A673 (cell line): ENCODE measurements around the gene OR2T2. TPM values are rescaled to one million over a fixed set of nuclear protein-coding genes. Genes with fewer than 3 reads are reported as not detected.
"Not testable (repeated sequence)": the region's sequence is repeated elsewhere in the genome, so short reads cannot be mapped to it uniquely, and the experiment has no call there.

Experiments used
- BruUV-seq: library from RNA; stranded (reverse); fragments of 400-500 nt; replicated peaks from 2 replicates; lab custom pipeline; 2021; lab: Mats Ljungman, UMichigan
- CTCF ChIA-PET: fragments of 300-600 bp; sonication (Branson Sonifier 250); formaldehyde crosslinking; loops from one replicate; lab custom pipeline; 2022; ENCODE audit warnings: antibody characterized with exemption; lab: Charles Lee
- POLR2A ChIA-PET: fragments of 300-600 bp; sonication (Branson Sonifier 250); formaldehyde crosslinking; loops from one replicate; lab custom pipeline; 2022; ENCODE audit warnings: antibody characterized with exemption; ENCODE audit not compliant: low non-redundant PET; lab: Charles Lee
- DNase-seq: peaks from one replicate; pipeline ENCODE4 v3.0.0-alpha.2; 2015; ENCODE audit warnings: low spot score
- H3K27ac ChIP-seq: fragments of 200-600 bp; sonication (generic); 2 replicates; pipeline ENCODE4 v1.5.1; 2016; ENCODE audit warnings: mixed run types, low read depth, mild to moderate bottlenecking, mixed read lengths, antibody characterized with exemption, low read length; ENCODE audit not compliant: poor library complexity, severe bottlenecking
- H3K27me3 ChIP-seq: fragments of 200-600 bp; sonication (generic); replicated peaks from 2 replicates; pipeline ENCODE4 v1.6.1; 2017; ENCODE audit warnings: mixed run types, low read depth, mild to moderate bottlenecking, mixed read lengths, antibody characterized with exemption, low read length; ENCODE audit not compliant: insufficient read depth, poor library complexity
- H3K36me3 ChIP-seq: fragments of 200-600 bp; sonication (generic); 2 replicates; pipeline ENCODE4 v1.6.1; 2016; ENCODE audit warnings: mixed run types, mild to moderate bottlenecking, mixed read lengths, antibody characterized with exemption, low read length; ENCODE audit not compliant: insufficient read depth, poor library complexity, severe bottlenecking
- H3K4me1 ChIP-seq: fragments of 200-600 bp; sonication (generic); 2 replicates; pipeline ENCODE4 v1.6.1; 2017; ENCODE audit warnings: mixed run types, mild to moderate bottlenecking, mixed read lengths, antibody characterized with exemption, low read length; ENCODE audit not compliant: insufficient read depth, poor library complexity, severe bottlenecking
- H3K4me3 ChIP-seq: fragments of 200-600 bp; sonication (generic); 2 replicates; pipeline ENCODE4 v1.5.1; 2016; ENCODE audit warnings: low read depth, mixed run types, mild to moderate bottlenecking, mixed read lengths, low read length; ENCODE audit not compliant: poor library complexity, severe bottlenecking
- H3K9me3 ChIP-seq: fragments of 200-600 bp; sonication (generic); 2 replicates; pipeline ENCODE4 v1.6.1; 2016; ENCODE audit warnings: mixed run types, low read depth, mild to moderate bottlenecking, mixed read lengths, antibody characterized with exemption, low read length; ENCODE audit not compliant: poor library complexity, severe bottlenecking
- intact Hi-C: fragments of 100-400 bp; cut with micrococcal nuclease; formaldehyde crosslinking; loops from one replicate; pipeline ENCODE4 v1.10.0; 2022; ENCODE audit not compliant: unreplicated experiment
- total RNA-seq: library from RNA; stranded (reverse); gene quantifications from 2 replicates; pipeline ENCODE4 v1.2.3, GENCODE V29; 2021

Gene OR2T2
- total RNA-seq, 1 experiment from 2014 or later = not detected

DNA sequence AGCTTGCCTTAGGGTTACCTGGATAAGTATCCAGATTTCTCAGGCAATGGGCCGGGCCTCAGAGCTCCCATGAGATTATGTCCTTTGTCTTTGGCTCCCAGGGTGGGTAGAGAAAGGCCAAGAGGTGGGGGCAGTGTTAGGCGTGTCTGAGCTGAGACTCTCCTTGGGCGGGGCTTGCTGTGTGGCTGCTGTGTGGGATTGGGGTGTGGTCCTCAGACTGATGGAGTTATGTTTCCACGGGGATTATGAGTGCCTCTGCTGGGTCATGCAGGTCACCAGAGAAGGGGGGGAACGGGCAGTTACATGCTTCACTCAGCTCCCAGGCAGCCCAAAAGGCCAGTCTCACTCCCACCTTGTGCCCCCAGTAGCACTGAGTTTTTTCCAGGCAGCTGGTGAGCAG is 51.2 kb downstream of the OR2T2 start:
- H3K27ac ChIP-seq, DNase-seq, H3K4me3 ChIP-seq, H3K9me3 ChIP-seq, POLR2A ChIA-PET, BruUV-seq, intact Hi-C loops, CTCF ChIA-PET, H3K4me1 ChIP-seq, H3K36me3 ChIP-seq, H3K27me3 ChIP-seq: not testable (repeated sequence)

DNA sequence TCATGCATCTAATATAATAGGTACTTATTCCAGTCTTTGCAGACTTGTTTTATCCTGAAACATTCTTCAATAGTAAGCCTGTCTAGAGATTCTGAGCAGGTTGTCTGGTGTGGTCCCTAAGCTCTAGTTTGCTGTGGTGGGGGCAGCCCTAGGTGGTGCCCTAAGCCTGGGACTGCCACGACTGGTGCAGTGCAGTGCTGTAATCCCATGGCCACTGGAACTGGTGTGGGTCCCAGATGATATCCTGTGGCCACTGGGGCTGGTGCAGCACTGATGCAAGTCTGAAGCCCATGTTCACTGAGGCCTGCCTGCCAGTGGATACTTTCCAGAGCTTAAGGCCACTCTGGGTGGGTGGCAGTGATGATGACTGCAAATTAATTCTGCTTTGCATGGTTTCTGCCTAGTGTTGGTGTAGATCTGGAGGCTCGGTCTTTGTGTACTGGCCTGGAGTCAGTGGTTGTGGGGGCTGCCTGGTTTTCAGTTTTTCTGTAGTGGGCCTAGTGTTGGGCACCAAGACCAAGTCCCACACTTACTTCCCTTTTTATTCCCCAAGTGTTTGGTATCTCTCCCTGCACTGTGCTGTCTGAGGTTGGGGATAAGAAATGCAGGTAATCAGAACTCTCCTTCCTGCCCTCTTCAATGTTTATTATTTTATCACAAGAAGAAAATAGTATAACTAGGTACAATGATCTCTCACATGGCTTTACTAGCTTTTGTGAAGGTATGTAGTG is 55.0 kb downstream of the OR2T2 start:
- CTCF ChIA-PET, DNase-seq, H3K27me3 ChIP-seq, H3K4me3 ChIP-seq, BruUV-seq, intact Hi-C loops, POLR2A ChIA-PET, H3K36me3 ChIP-seq, H3K9me3 ChIP-seq, H3K4me1 ChIP-seq, H3K27ac ChIP-seq: not testable (repeated sequence)

Other genes starting within 250 kb of the OR2T2 start
- 0.15 and 0.19 TPM in 2 replicates for gene OR2M3, start 248.4 kb upstream of the OR2T2 start, total RNA-seq
- 0.11 and 0.13 TPM in 2 replicates for gene OR2M4, start 214.2 kb upstream of the OR2T2 start, total RNA-seq
- gene OR2T33, start 167.7 kb upstream of the OR2T2 start, total RNA-seq = not detected in 2 replicates
- not detected in 2 replicates for gene OR2T12, start 142.2 kb upstream of the OR2T2 start, total RNA-seq
- not detected in 2 replicates for gene OR2M7, start 121.1 kb upstream of the OR2T2 start, total RNA-seq
- gene OR14C36, start 96.9 kb upstream of the OR2T2 start, total RNA-seq = not detected in 2 replicates
- not detected in 2 replicates for gene OR2T4, start 84.0 kb upstream of the OR2T2 start, total RNA-seq
- not detected in 2 replicates for gene OR2T6, start 69.9 kb upstream of the OR2T2 start, total RNA-seq
- gene OR2T1, start 42.6 kb upstream of the OR2T2 start, total RNA-seq = not detected in 2 replicates
- gene OR2T3, start 27.7 kb downstream of the OR2T2 start, total RNA-seq = not detected in 2 replicates
- not detected in 2 replicates for gene OR2T5, start 43.0 kb downstream of the OR2T2 start, total RNA-seq
- not detected in 2 replicates for gene OR2G6, start 62.4 kb downstream of the OR2T2 start, total RNA-seq
- not detected in 2 replicates for gene OR2T29, start 117.1 kb downstream of the OR2T2 start, total RNA-seq
- gene OR2T34, start 129.1 kb downstream of the OR2T2 start, total RNA-seq = not detected in 2 replicates
- not detected in 2 replicates for gene OR2T10, start 152.1 kb downstream of the OR2T2 start, total RNA-seq
- gene OR2T11, start 189.5 kb downstream of the OR2T2 start, total RNA-seq = not detected in 2 replicates
- not detected in 2 replicates for gene OR2T35, start 199.6 kb downstream of the OR2T2 start, total RNA-seq
- gene OR2T27, start 209.9 kb downstream of the OR2T2 start, total RNA-seq = not detected in 2 replicates